ENCODE data around the gene GLOD4.
A peak's percentile ranks its signal among the peaks of the same experiment; 100 is the strongest.
"Not testable (repeated sequence)": the region's sequence is repeated elsewhere in the genome, so short reads cannot be mapped to it uniquely, and the experiment has no call there.

GLOD4 gene

GRCh38 chr17:801660-802059 lies 19.6 kb upstream of the GLOD4 start:
- DNase-seq = no peak

- no peak for DNase-seq
Observed at GRCh38 chr17:800446-801242, 18.6 kb upstream of the GLOD4 start.

GRCh38 chr17:799261-799660 lies 17.2 kb upstream of the GLOD4 start:
- no peak for DNase-seq

- no peak for DNase-seq
Observed at GRCh38 chr17:798246-798645, 16.2 kb upstream of the GLOD4 start.

- no peak for DNase-seq
Observed at GRCh38 chr17:797236-797840, 15.3 kb upstream of the GLOD4 start.

GRCh38 chr17:796609-797008 lies 14.5 kb upstream of the GLOD4 start:
- DNase-seq = no peak

- DNase-seq = no peak
Observed at GRCh38 chr17:795721-796120, 13.6 kb upstream of the GLOD4 start.

GRCh38 chr17:795276-795675 lies 13.2 kb upstream of the GLOD4 start:
- no peak for DNase-seq

GRCh38 chr17:794876-795275 lies 12.8 kb upstream of the GLOD4 start:
- DNase-seq = peak; percentile 19

- DNase-seq = no peak
Observed at GRCh38 chr17:792277-792676, 10.2 kb upstream of the GLOD4 start.

- no peak for DNase-seq
Observed at GRCh38 chr17:791829-792228, 9.7 kb upstream of the GLOD4 start.

- DNase-seq = not testable (repeated sequence)
Observed at GRCh38 chr17:790874-791247, 8.8 kb upstream of the GLOD4 start.

GRCh38 chr17:789931-790873 lies 8.1 kb upstream of the GLOD4 start:
- DNase-seq = not testable (repeated sequence)

GRCh38 chr17:789160-789840 lies 7.2 kb upstream of the GLOD4 start:
- DNase-seq = no peak

GRCh38 chr17:788551-788950 lies 6.5 kb upstream of the GLOD4 start:
- DNase-seq = no peak

GRCh38 chr17:787641-788221 lies 5.7 kb upstream of the GLOD4 start:
- no peak for DNase-seq

GRCh38 chr17:785901-786300 lies 3.8 kb upstream of the GLOD4 start:
- DNase-seq = not testable (repeated sequence)

- no peak for DNase-seq
Observed at GRCh38 chr17:784143-784542, 2.1 kb upstream of the GLOD4 start.

- no peak for DNase-seq
Observed at GRCh38 chr17:778096-778495, 4.0 kb downstream of the GLOD4 start.

GRCh38 chr17:774313-774584 lies 7.8 kb downstream of the GLOD4 start:
- DNase-seq = no peak

- DNase-seq = no peak
Observed at GRCh38 chr17:773467-774312, 8.4 kb downstream of the GLOD4 start.

GRCh38 chr17:773016-773415 lies 9.1 kb downstream of the GLOD4 start:
- no peak for DNase-seq
